CD4-positive, alpha-beta T cell treated with Interleukin-17A for 1 hour (primary cell): ENCODE results near the gene PRELP.
"Not testable (repeated sequence)": the region's sequence is repeated elsewhere in the genome, so short reads cannot be mapped to it uniquely, and the experiment has no call there.

Experiments used
- DNase-seq: peaks from one replicate; pipeline ENCODE4 v3.0.0-alpha.2; 2020

PRELP gene

GRCh38 chr1:203454986-203455471 lies 20.6 kb upstream of the PRELP start:
- no peak for DNase-seq

- DNase-seq = no peak
These were observed 19.9 kb upstream of the PRELP start for GRCh38 chr1:203455706-203456105.

GRCh38 chr1:203456577-203456976 lies 19.0 kb upstream of the PRELP start:
- no peak for DNase-seq

GRCh38 chr1:203458078-203458477 lies 17.5 kb upstream of the PRELP start:
- no peak for DNase-seq

- no peak for DNase-seq
These were observed 15.9 kb upstream of the PRELP start for GRCh38 chr1:203459671-203460201.

GRCh38 chr1:203461717-203462116 lies 13.9 kb upstream of the PRELP start:
- DNase-seq = no peak

GRCh38 chr1:203462143-203462542 lies 13.5 kb upstream of the PRELP start:
- DNase-seq = no peak

- DNase-seq = no peak
These were observed 12.7 kb upstream of the PRELP start for GRCh38 chr1:203462878-203463277.

- DNase-seq = no peak
These were observed 12.0 kb upstream of the PRELP start for GRCh38 chr1:203463469-203464062.

- DNase-seq = no peak
These were observed 11.4 kb upstream of the PRELP start for GRCh38 chr1:203464226-203464625.

- DNase-seq = no peak
These were observed 10.9 kb upstream of the PRELP start for GRCh38 chr1:203464743-203465142.

- DNase-seq = no peak
These were observed 10.3 kb upstream of the PRELP start for GRCh38 chr1:203465146-203465798.

- DNase-seq = no peak
These were observed 9.7 kb upstream of the PRELP start for GRCh38 chr1:203465948-203466347.

GRCh38 chr1:203466906-203467549 lies 8.6 kb upstream of the PRELP start:
- not testable (repeated sequence) for DNase-seq

- no peak for DNase-seq
These were observed 8.1 kb upstream of the PRELP start for GRCh38 chr1:203467550-203467921.

- DNase-seq = no peak
These were observed 7.3 kb upstream of the PRELP start for GRCh38 chr1:203468326-203468725.

- DNase-seq = no peak
These were observed 5.4 kb upstream of the PRELP start for GRCh38 chr1:203470240-203470639.

GRCh38 chr1:203471841-203472240 lies 3.8 kb upstream of the PRELP start:
- DNase-seq = no peak

GRCh38 chr1:203473281-203473680 lies 2.3 kb upstream of the PRELP start:
- no peak for DNase-seq

- no peak for DNase-seq
These were observed 1.8 kb upstream of the PRELP start for GRCh38 chr1:203473781-203474305.

- no peak for DNase-seq
These were observed 709 bp downstream of the PRELP start for GRCh38 chr1:203476216-203476814.

GRCh38 chr1:203477748-203478147 lies 2.1 kb downstream of the PRELP start:
- DNase-seq = no peak

GRCh38 chr1:203478231-203478630 lies 2.6 kb downstream of the PRELP start:
- no peak for DNase-seq
